ENCODE data around the gene FLT3.

DNA sequence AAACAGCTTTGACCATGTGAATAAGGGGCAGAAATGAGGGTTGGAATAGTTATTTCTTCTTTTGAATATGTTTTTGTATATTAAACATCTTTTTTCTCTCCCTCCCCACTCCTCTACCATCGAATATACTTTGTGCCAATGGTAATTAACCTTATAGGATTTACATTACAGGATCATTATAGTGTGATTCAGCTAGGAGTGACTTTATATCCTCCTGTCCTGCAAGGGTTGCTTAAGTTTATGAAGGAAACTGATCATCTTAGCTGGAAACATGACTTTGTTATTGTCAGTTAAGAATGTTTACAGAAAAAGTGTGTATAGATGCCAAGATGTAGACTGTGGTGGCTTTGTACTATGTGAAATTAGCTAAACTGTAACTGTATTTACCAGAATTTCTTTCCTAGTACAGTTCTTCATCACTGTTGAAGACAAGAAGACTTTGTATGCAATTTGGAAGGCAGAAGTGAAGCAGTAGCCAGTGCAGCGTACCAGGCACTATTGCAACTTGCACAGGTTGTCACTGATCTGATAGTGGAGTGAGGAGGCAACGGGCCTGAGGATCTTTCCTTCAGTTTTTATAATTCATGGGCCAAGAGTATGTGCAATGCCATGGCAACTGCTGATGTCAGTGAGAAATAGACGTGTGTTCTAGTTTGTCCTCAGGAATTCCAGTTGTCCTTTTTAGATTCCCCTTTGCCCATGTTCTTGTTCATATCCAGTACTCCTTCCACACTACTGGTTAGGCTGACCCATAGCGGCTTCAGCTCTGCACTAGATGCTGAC is 29.7 kb upstream of the FLT3 start:
- TF ChIP-seq, protein P1, sequence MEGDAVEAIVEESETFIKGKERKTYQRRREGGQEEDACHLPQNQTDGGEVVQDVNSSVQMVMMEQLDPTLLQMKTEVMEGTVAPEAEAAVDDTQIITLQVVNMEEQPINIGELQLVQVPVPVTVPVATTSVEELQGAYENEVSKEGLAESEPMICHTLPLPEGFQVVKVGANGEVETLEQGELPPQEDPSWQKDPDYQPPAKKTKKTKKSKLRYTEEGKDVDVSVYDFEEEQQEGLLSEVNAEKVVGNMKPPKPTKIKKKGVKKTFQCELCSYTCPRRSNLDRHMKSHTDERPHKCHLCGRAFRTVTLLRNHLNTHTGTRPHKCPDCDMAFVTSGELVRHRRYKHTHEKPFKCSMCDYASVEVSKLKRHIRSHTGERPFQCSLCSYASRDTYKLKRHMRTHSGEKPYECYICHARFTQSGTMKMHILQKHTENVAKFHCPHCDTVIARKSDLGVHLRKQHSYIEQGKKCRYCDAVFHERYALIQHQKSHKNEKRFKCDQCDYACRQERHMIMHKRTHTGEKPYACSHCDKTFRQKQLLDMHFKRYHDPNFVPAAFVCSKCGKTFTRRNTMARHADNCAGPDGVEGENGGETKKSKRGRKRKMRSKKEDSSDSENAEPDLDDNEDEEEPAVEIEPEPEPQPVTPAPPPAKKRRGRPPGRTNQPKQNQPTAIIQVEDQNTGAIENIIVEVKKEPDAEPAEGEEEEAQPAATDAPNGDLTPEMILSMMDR (IDR thresholded peaks at IDR 0.05): no peak
- TF ChIP-seq POLR2AphosphoS5 (IDR thresholded peaks at IDR 0.05): no peak
